Mesodermal cell (in vitro differentiated cells): ENCODE data around the gene OSBPL10.

ENCODE experiments used
- H3K27ac ChIP-seq: 2 replicates; pipeline ENCODE4 v1.7.0; 2013; ENCODE audit warnings: mild to moderate bottlenecking, low read depth, low read length, moderate library complexity; ENCODE audit not compliant: severe bottlenecking
- H3K36me3 ChIP-seq: 2 replicates; pipeline ENCODE4 v1.7.1; 2013; ENCODE audit warnings: mild to moderate bottlenecking, low read length, moderate library complexity; ENCODE audit not compliant: control insufficient read depth, insufficient read depth
- H3K4me1 ChIP-seq: one replicate; pipeline ENCODE4 v1.7.1; 2013; ENCODE audit warnings: mild to moderate bottlenecking, low read length; ENCODE audit not compliant: insufficient read depth, control insufficient read depth, poor library complexity, severe bottlenecking
- H3K4me3 ChIP-seq: 2 replicates; pipeline ENCODE4 v1.7.0; 2013; ENCODE audit warnings: low read length, control low read depth, mild to moderate bottlenecking; ENCODE audit not compliant: insufficient read depth, poor library complexity, severe bottlenecking; ENCODE audit errors: extremely low read depth
- H3K9me3 ChIP-seq: 2 replicates; pipeline ENCODE4 v1.7.1; 2013; ENCODE audit warnings: mild to moderate bottlenecking, low read length, moderate library complexity; ENCODE audit not compliant: control insufficient read depth
- WGBS, 2 experiments: methylation state at CpG; one replicate each; pipeline ENCODE4 v1.1.5; 2013; ENCODE audit warnings: missing lambda C conversion rate in 2 of 2; ENCODE audit not compliant: insufficient coverage in 2 of 2; 5-methylcytosine and 5-hydroxymethylcytosine counted together

Gene OSBPL10

DNA sequence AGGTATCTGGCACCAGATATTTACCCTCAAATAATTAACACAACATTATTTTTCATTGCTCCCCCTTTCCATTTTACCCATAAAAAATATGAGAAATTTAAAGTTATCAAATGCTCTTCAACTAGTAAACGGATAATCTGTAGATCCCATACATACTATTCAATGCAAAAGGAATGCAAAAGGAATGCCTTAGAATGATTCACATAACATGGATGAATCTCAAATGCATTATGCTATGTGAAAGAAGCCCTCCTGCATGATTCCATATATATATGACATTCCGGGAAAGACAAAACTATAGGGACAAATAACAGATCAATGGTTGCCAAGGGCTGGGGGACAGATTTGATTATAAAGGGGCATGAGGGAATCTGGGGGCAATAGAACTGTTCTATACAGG, 252.7 kb downstream of the OSBPL10 start:
- 100% methylated on average over 1 of the region's 2 CpGs; no CpG with 5 or more reads in 1 of the 2 experiments for WGBS, 2 experiments
- Histone ChIP-seq H3K27ac (no peak overlapping the region), H3K9me3 (no peaks in the 10 kb centered on the region), H3K4me3 (no peak overlapping the region), H3K4me1 (no peaks in the 10 kb centered on the region), H3K36me3 (peaks cover 3% of the 10 kb centered on the region)

DNA sequence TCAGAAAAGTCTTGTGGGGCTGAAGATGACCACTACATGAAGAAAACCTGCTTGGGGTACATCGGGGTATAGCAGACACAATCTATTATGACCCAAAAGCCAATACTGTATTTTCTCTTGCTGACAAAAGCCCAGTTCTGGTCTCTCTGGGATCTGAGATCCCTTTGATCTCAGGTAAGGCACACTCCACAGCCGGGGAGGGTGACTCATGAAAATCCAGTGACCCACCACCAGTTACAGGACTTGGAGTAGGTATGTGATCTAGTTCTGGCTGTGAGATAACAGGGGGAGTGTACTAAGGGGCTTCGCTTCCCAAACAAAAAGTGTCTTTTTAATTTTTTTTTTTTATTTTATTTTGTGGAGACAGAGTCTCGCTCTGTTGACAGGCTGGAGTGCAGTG, 255.1 kb downstream of the OSBPL10 start:
- 92 to 100% methylated on average over 1 to 3 of the region's 4 CpGs for WGBS, 2 experiments
- Histone ChIP-seq H3K4me1 (no peaks in the 10 kb centered on the region), H3K36me3 (no peaks in the 10 kb centered on the region), H3K4me3 (no peak overlapping the region), H3K9me3 (no peaks in the 10 kb centered on the region), H3K27ac (no peak overlapping the region)

DNA sequence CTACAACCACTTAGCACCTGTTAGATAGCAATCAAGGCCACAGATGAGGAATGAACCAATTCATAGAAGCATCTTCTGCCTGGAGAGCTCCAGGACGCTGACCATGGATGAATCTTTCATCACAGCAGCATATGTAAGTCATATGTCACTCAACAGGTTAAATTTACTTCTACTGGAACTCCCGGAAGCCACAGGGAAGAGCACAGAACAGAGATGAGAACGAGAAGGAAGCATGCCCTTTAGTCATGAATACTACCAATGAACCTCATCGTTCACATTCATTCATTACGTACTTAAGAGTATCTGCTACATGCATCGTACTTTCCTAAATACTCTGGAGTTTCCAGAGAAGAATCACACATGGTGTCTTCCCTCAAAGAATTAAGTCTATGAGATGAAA, 255.5 kb downstream of the OSBPL10 start:
- H3K27ac ChIP-seq, result no peak overlapping the region
- WGBS, 2 experiments, result 85 to 92% methylated on average over 2 to 5 of the region's 6 CpGs

DNA sequence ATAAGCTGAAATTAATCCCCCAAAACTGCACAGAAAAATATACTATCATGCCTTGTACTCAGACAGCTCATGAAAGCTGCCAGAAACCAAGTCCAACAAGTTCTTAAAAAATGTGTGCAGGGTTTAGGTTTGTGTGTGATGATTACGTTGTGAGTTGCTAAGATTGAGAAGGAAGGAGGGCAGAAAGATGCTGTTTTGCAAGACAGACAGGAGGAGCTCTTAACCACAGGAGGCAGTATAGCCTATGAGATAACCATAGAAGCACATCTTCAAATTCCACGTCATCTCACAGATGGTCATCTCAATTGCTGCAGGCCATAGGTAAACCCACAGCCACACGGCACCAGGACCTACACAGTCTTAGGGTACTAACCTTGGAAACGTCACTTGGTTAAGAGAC, 256.4 kb downstream of the OSBPL10 start:
- H3K36me3 ChIP-seq, result no peaks in the 10 kb centered on the region
- no peaks in the 10 kb centered on the region for H3K4me1 ChIP-seq
- no peak overlapping the region for H3K27ac ChIP-seq
- no peaks in the 10 kb centered on the region for H3K9me3 ChIP-seq
- 60 to 71% methylated on average over 1 of the region's 4 CpGs for WGBS, 2 experiments
- H3K4me3 ChIP-seq, result no peak overlapping the region

More for the DNA sequence above, 255.5 kb downstream of the OSBPL10 start:
- H3K4me1 ChIP-seq, result no peaks in the 10 kb centered on the region
- H3K36me3 ChIP-seq, result no peaks in the 10 kb centered on the region
- no peak overlapping the region for H3K4me3 ChIP-seq
- no peaks in the 10 kb centered on the region for H3K9me3 ChIP-seq

DNA sequence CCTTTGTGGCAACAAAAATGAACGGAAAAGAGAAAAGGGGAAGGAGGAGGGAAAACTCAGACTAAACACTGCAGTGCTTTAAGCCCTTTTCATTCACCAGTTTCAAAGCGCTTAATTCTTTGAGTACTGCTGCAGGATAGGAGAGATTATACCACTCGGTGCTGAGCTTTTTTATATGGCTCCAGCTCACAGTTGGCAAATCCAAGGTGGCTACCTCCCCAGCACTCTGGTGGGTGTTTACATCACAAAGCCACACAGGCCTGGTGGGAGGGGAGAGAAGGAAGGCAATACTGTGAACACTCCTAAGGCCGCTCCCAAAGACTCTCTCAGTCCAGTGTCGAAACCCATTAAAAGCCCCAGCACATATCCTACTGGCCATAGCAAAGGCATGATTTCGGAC, 256.9 kb downstream of the OSBPL10 start:
- Histone ChIP-seq H3K36me3 (no peaks in the 10 kb centered on the region), H3K27ac (no peak overlapping the region), H3K9me3 (no peaks in the 10 kb centered on the region), H3K4me1 (no peaks in the 10 kb centered on the region), H3K4me3 (no peak overlapping the region)
- WGBS, 2 experiments, result 60% methylated on average over 1 of the region's 6 CpGs; no CpG with 5 or more reads in 1 of the 2 experiments

DNA sequence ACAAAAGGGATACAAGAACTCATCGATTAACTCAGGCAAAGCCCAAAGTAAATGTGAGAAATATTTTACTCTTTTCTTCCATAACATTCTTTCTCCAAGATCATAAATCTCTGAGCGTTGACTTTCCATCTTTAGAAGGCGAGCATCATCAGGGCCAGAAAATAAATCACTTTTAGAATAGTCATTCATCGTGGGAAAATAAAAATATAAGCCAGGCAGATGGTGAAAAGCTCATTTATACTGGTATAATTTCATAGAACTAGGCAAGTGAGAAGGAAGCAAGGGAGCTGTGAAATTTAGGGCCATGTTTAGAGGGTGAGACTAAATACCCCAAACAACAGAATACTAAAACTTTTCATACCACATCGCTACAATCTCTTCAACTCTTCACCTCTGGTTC, 257.4 kb downstream of the OSBPL10 start:
- 86% methylated on average over 1 of the region's 5 CpGs; no CpG with 5 or more reads in 1 of the 2 experiments for WGBS, 2 experiments
- H3K4me1 ChIP-seq, result peaks cover 2% of the 10 kb centered on the region
- H3K36me3 ChIP-seq, result no peaks in the 10 kb centered on the region
- no peak overlapping the region for H3K27ac ChIP-seq
- H3K9me3 ChIP-seq, result no peaks in the 10 kb centered on the region
- H3K4me3 ChIP-seq, result no peak overlapping the region

DNA sequence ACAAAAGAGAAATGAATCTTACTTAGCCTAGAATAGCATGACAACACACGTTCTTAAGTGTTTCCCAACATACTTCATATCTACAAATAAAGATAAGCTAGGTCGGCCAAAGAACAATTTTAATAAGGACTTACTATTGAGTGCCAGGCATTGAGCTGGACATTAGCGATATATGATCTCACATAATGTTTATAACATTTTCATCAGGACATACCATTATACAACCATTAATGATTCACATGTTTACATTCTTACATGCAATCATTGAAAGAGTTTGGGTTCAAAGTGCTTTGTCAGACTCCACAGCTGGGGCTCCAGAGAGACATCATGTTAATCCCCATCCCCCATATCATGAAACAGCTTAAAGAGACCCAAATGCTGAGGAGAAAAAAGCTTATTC, 259.4 kb downstream of the OSBPL10 start:
- Histone ChIP-seq H3K27ac (no peak overlapping the region), H3K36me3 (no peaks in the 10 kb centered on the region), H3K4me3 (no peak overlapping the region), H3K9me3 (no peaks in the 10 kb centered on the region), H3K4me1 (peaks cover 6% of the 10 kb centered on the region)
- 95% methylated on average over 3 of the region's 3 CpGs; no CpG with 5 or more reads in 1 of the 2 experiments for WGBS, 2 experiments

DNA sequence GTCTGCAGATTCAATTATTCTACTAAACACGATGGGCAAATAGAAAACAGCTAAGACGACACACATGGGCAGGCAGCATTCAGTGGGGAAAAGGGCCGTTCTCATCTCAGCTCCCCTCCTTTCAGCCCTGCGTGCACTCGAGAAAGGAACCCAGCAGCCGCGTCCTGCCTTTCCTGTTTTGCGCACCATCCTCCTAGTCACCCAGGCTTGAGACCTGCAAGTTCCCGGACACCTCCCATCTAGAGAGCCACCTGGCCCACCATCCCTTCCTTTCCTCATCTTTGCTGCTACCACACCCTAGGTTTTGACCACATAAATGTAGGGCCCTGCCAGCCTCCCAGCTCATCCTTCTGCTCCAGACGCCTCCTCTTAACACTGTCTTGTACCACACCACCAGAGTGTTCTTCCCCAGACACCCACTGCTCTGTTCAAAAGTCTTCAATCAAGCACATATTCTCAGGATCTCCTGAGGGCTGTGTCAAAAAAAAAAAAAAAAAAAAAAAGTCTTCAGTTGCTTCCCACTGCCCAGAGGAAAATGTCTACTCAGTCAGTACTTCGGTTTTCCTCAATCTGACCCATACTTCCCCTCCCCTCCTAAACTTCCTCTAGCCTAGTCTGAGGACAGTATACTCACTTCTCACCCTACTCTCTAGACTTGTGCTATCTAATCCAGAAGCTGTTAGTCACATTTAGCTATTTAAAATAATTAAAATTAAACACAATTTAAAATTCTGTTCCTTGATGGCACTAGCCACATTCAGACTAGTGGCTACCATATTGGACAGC, 266.4 kb downstream of the OSBPL10 start:
- no peaks in the 10 kb centered on the region for H3K9me3 ChIP-seq
- 91 to 98% methylated on average over 11 of the region's 11 CpGs for WGBS, 2 experiments
- no peaks in the 10 kb centered on the region for H3K36me3 ChIP-seq
- no peak overlapping the region for H3K4me3 ChIP-seq
- H3K4me1 ChIP-seq, result peaks cover 6% of the 10 kb centered on the region
- no peak overlapping the region for H3K27ac ChIP-seq

DNA sequence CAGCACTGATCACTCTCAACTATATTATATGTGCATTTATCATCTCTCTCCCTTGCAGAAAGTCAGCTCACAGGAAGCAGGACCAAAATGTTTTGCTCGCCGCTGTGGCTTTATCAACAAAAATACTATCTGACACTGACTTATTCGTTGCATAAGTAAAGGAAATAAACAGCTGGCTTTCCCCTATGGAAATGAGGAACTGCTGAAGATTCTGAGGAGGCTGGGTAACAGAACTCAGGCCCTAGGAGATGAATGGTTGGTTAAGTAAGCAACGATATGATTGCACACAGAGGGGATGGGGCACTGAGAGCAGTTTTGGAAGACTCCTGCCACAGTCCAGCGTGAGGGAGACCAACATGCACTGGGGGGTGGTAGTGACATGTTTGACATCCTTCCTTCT, 267.2 kb downstream of the OSBPL10 start:
- WGBS, 2 experiments, result 95% methylated on average over 5 of the region's 5 CpGs; no CpG with 5 or more reads in 1 of the 2 experiments
- H3K9me3 ChIP-seq, result no peaks in the 10 kb centered on the region
- H3K4me1 ChIP-seq, result peaks cover 5% of the 10 kb centered on the region
- H3K36me3 ChIP-seq, result no peaks in the 10 kb centered on the region
- no peak overlapping the region for H3K4me3 ChIP-seq
- no peak overlapping the region for H3K27ac ChIP-seq

DNA sequence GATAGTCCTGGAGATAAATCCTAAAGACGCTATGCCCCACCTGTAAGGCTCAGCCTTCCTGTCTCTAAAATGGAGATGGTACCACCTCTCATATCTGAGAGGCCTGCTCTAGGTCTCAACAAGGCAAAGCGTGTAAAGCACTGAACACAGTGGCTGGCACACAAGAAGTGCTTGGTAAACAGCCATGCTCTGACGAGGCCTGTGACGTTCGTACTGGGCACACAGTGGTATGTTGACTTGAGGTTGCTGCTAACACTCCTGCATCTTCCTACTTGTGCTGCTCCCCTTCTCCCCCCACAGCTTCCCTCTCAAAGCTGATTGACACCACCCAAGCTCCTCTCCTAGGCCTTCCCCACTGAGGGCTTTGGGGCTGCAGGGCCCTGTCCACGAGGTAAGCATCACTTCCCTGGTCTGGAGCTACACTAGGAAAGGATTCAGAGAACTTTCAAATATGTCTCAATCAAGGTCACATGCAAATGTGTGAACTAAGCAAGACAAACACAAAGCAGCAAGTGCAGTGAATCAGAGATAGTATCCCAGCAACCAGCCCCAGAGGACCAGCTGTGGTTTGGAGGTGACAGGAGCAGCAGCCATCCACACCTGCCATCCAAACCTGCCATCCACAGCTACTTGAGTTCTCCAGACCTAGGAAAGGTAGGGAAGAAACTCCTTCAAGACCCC, 270.8 kb downstream of the OSBPL10 start:
- Histone ChIP-seq H3K9me3 (no peaks in the 10 kb centered on the region), H3K4me1 (no peaks in the 10 kb centered on the region), H3K36me3 (no peaks in the 10 kb centered on the region), H3K4me3 (no peak overlapping the region), H3K27ac (no peak overlapping the region)
- 84 to 86% methylated on average over 2 to 5 of the region's 6 CpGs for WGBS, 2 experiments

DNA sequence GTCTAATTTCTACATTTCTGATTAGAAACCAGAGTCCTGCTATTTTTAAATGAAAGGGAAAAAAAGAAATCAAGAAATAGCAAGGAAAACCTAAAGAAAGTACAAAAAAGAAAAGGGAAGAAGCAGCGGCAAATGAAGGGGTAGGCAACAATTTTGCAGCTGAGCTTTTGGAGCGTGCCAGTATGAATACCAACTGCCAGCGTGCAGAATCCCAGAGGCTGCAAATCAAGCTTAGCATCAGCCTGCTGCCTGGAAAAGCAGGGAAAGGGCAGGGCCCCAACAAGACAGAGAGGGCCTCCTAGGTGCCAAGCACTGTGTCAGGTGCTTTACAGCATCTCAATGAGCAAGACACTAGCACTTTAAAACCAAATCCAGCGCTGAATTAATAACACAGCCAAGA, 271.5 kb downstream of the OSBPL10 start:
- WGBS, 2 experiments, result 96 to 100% methylated on average over 3 to 4 of the region's 4 CpGs
- no peak overlapping the region for H3K4me3 ChIP-seq
- no peaks in the 10 kb centered on the region for H3K36me3 ChIP-seq
- no peak overlapping the region for H3K27ac ChIP-seq
- H3K9me3 ChIP-seq, result no peaks in the 10 kb centered on the region
- H3K4me1 ChIP-seq, result no peaks in the 10 kb centered on the region
